Smooth muscle cell (in vitro differentiated cells): ENCODE results near the gene ANKFY1. TPM values are rescaled to one million over a fixed set of nuclear protein-coding genes. Genes with fewer than 3 reads are reported as not detected.

Experiments
- DNase-seq: peaks from one replicate; lab custom pipeline; 2025; ENCODE audit not compliant: unreplicated experiment; lab: John Stamatoyannopoulos, UW
- H2AFZ ChIP-seq: fragments of 200-600 bp; sonication (generic); 2 replicates; pipeline ENCODE4 v1.6.0; 2016; ENCODE audit warnings: antibody characterized with exemption, low read depth, mild to moderate bottlenecking
- H3F3A ChIP-seq: fragments of 200-600 bp; sonication (generic); 2 replicates; pipeline ENCODE4 v1.6.0; 2017; ENCODE audit warnings: antibody characterized with exemption, low read depth
- H3K27ac ChIP-seq: fragments of 200-600 bp; sonication (generic); 2 replicates; pipeline ENCODE4 v1.5.1; 2016; ENCODE audit warnings: low read depth, mild to moderate bottlenecking
- H3K27me3 ChIP-seq: fragments of 200-600 bp; sonication (generic); 2 replicates; pipeline ENCODE4 v1.6.1; 2016; ENCODE audit warnings: low read depth, mild to moderate bottlenecking
- H3K36me3 ChIP-seq: fragments of 200-600 bp; sonication (generic); 2 replicates; pipeline ENCODE4 v1.5.1; 2016; ENCODE audit warnings: low read depth
- H3K4me1 ChIP-seq: fragments of 200-600 bp; sonication (generic); 2 replicates; pipeline ENCODE4 v1.5.1; 2016; ENCODE audit warnings: low read depth
- H3K4me2 ChIP-seq: fragments of 200-600 bp; sonication (generic); 2 replicates; pipeline ENCODE4 v1.6.0; 2016; ENCODE audit warnings: mild to moderate bottlenecking
- H3K4me3 ChIP-seq: fragments of 200-600 bp; sonication (generic); 2 replicates; pipeline ENCODE4 v1.5.1; 2016; ENCODE audit warnings: mild to moderate bottlenecking
- H3K79me2 ChIP-seq: fragments of 200-600 bp; sonication (generic); 2 replicates; pipeline ENCODE4 v1.6.0; 2016; ENCODE audit warnings: low read depth, mild to moderate bottlenecking
- H3K9ac ChIP-seq: fragments of 200-600 bp; sonication (generic); 2 replicates; pipeline ENCODE4 v1.6.0; 2016; ENCODE audit warnings: low read depth
- H3K9me3 ChIP-seq: fragments of 200-600 bp; sonication (generic); replicated peaks from 2 replicates; pipeline ENCODE4 v1.5.1; 2016; ENCODE audit warnings: low read depth
- H4K20me1 ChIP-seq: fragments of 200-600 bp; sonication (generic); 2 replicates; pipeline ENCODE4 v1.6.0; 2016; ENCODE audit warnings: low read depth
- CTCF ChIP-seq: fragments of 200-600 bp; sonication (generic); IDR thresholded peaks from 2 replicates; pipeline ENCODE4 v1.5.1; 2017; ENCODE audit warnings: borderline replicate concordance, mild to moderate bottlenecking, antibody characterized with exemption; ENCODE audit not compliant: insufficient read depth, poor library complexity, severe bottlenecking
- WGBS: methylation state at CpG from one replicate; pipeline ENCODE4 v1.1.7; 2016; ENCODE audit warnings: low lambda C conversion rate; 5-methylcytosine and 5-hydroxymethylcytosine counted together
- polyA plus RNA-seq: library from polyadenylated mRNA; unstranded; fragments of >200 nt; fragmentation: Nextera tagmentation; extraction: Ambion mirVana; gene quantifications from 2 replicates; pipeline ENCODE4 v1.2.1, GENCODE V29; 2016
- total RNA-seq: library from RNA; depleted of rRNA; stranded (reverse); fragments of >200 nt; gene quantifications from 2 replicates; pipeline ENCODE4 v1.2.3, GENCODE V29; 2014

Gene ANKFY1
- total and polyA plus RNA-seq, 2 experiments from 2014 or later, result 11.5 to 26.3 TPM

GRCh38 chr17:4177806-4178205 lies 86.0 kb downstream of the ANKFY1 start:
- H3K36me3 ChIP-seq, result peaks cover 14% of the 10 kb centered on the region
- H2AFZ ChIP-seq, result no peak overlapping the region
- no peaks in the 10 kb centered on the region for H3K27me3 ChIP-seq
- TF ChIP-seq CTCF, result no peak
- no peaks in the 10 kb centered on the region for H3K9me3 ChIP-seq
- H3K79me2 ChIP-seq, result no peaks in the 10 kb centered on the region
- no peak for DNase-seq
- H3F3A ChIP-seq, result peaks cover 5% of the 10 kb centered on the region
- H4K20me1 ChIP-seq, result peaks cover 54% of the 10 kb centered on the region
- WGBS, result 97% methylated on average over 21 of the region's 21 CpGs
- H3K4me1 ChIP-seq, result no peaks in the 10 kb centered on the region
- no peak overlapping the region for H3K9ac ChIP-seq
- no peak overlapping the region for H3K4me3 ChIP-seq
- no peak overlapping the region for H3K4me2 ChIP-seq
- no peak overlapping the region for H3K27ac ChIP-seq

- H3K4me1 ChIP-seq, result no peaks in the 10 kb centered on the region
- 88% methylated on average over 12 of the region's 12 CpGs for WGBS
- H3K36me3 ChIP-seq, result peaks cover 10% of the 10 kb centered on the region
These were observed 86.8 kb downstream of the ANKFY1 start for GRCh38 chr17:4176808-4177472.

GRCh38 chr17:4175921-4176807 lies 87.6 kb downstream of the ANKFY1 start:
- no peak for TF ChIP-seq CTCF
- Histone ChIP-seq H3K27ac (peak overlapping the region; percentile 16), H3K27me3 (no peaks in the 10 kb centered on the region), H3K9ac (no peak overlapping the region), H3F3A (peaks cover 5% of the 10 kb centered on the region), H2AFZ (no peak overlapping the region), H3K4me3 (no peak overlapping the region), H4K20me1 (peaks cover 54% of the 10 kb centered on the region), H3K36me3 (peaks cover 14% of the 10 kb centered on the region), H3K4me2 (no peak overlapping the region), H3K79me2 (no peaks in the 10 kb centered on the region), H3K9me3 (no peaks in the 10 kb centered on the region), H3K4me1 (no peaks in the 10 kb centered on the region)
- no peak for DNase-seq
- WGBS, result 75% methylated on average over 24 of the region's 25 CpGs

More at GRCh38 chr17:4176808-4177472, 86.8 kb downstream of the ANKFY1 start:
- H3K9ac ChIP-seq, result no peak overlapping the region
- H3K27me3 ChIP-seq, result no peaks in the 10 kb centered on the region
- no peak for TF ChIP-seq CTCF
- no peak overlapping the region for H2AFZ ChIP-seq
- no peaks in the 10 kb centered on the region for H3K79me2 ChIP-seq
- H3F3A ChIP-seq, result peaks cover 5% of the 10 kb centered on the region
- H4K20me1 ChIP-seq, result peaks cover 54% of the 10 kb centered on the region
- no peak for DNase-seq
- H3K9me3 ChIP-seq, result no peaks in the 10 kb centered on the region
- H3K4me3 ChIP-seq, result no peak overlapping the region
- H3K27ac ChIP-seq, result no peak overlapping the region
- H3K4me2 ChIP-seq, result no peak overlapping the region
